Measurements from ENCODE around the gene RRM2. TPM values are rescaled to one million over a fixed set of nuclear protein-coding genes. Genes with fewer than 3 reads are reported as not detected.

Gene RRM2
- total RNA-seq, 2 donors from 2014 or later: 1.9 to 6.1 TPM

DNA sequence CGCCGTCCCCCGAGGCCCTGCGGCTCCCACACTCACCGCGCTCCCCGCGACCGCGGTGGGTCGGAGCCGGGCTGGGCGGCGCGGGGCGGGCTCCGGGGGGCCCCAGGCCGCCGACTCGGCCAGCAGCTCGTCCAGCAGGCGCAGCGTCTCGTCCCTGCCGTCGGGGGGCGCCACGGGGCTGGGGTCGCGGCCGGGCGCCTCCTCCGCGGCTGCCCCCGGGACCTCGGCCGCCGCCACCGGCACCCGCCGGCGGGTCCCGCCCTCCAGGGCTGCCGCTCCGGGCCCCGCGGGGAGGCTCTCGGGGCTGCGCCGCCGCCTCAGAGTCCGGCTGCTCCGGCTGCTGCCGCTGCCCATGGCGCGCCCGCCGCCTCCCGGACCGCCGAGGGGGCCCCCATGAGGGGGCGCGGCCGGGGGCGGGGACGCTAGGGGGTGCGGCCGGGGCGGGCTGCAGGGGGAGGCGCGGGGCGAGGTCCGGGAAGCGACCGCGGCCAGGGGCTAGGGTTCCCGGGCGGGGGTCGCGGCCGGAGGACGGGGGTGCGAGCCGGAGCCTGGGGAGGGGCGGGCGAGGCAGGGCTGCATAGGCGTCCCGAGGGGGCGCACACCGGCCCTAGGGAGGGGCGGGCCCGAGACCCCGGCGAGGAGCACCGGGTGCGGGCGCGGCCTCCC lies 42.5 kb upstream of the RRM2 start, which contains the start of gene CYS1:
TSS of gene CYS1 (minus strand) at position 542 of the 666 bp plus-strand sequence. CDS start at position 354, 188 bp downstream.
- intact Hi-C loops (cut with DNase I): no loop called here
- no peak for DNase-seq (ENCODE audit: low spot score)

DNA sequence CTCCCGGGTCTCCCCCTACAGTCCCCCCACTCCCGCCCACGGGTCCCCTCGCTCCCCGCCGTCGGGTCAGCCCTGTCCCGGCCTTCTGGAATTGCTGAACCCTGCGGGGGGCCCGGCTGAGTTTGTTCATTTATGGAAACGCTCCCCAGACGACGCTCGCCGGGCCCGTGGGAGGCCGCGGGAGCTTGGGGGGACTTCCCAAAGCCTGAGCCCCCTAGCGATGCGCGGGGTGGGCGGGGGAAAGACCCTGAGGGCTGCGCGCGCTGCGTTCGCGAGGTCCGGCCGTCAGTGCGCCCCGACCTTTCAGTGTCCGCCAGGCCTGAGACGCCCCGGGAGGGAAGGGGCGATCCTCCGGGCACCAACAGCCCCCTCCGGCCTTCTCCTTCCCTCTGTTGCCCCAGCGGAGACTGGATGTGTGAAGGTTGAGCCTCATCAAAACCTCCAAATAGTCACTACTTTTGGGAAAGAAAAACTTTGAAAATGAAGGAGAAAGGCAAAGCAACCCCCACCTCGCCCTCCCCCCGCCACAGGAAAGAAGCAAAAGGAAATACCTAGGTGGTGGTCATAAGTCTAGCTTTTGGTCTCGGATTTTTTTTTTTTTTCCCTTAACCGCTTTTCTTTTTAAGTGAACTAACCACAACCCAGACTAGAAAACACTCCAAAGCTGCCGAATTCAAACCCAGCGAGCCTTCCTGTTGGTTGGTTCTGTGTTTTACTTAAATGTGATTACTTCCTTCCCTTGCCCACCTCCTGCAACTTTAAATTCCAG lies 41.8 kb upstream of the RRM2 start:
- DNase-seq (ENCODE audit: low spot score): no peak
- Histone ChIP-seq H3K27me3 (replicated peaks; ENCODE audit: insufficient read depth) (peaks cover 7% of the 10 kb centered on the region), H3K4me3 (peak overlapping the region; percentile 38 to 44), H3K4me1 (replicated peaks) (no peaks in the 10 kb centered on the region), H3K36me3 (no peaks in the 10 kb centered on the region), H3K27ac (peak overlapping the region in 1 of 2 donors; percentile 35), H3K9me3 (no peaks in the 10 kb centered on the region)
- 11% methylated on average over 39 of the region's 45 CpGs for WGBS
- intact Hi-C loops (cut with DNase I): no loop called here
- no peak for TF ChIP-seq POLR2AphosphoS5 (IDR thresholded peaks at IDR 0.05)
- TF ChIP-seq, protein P1, sequence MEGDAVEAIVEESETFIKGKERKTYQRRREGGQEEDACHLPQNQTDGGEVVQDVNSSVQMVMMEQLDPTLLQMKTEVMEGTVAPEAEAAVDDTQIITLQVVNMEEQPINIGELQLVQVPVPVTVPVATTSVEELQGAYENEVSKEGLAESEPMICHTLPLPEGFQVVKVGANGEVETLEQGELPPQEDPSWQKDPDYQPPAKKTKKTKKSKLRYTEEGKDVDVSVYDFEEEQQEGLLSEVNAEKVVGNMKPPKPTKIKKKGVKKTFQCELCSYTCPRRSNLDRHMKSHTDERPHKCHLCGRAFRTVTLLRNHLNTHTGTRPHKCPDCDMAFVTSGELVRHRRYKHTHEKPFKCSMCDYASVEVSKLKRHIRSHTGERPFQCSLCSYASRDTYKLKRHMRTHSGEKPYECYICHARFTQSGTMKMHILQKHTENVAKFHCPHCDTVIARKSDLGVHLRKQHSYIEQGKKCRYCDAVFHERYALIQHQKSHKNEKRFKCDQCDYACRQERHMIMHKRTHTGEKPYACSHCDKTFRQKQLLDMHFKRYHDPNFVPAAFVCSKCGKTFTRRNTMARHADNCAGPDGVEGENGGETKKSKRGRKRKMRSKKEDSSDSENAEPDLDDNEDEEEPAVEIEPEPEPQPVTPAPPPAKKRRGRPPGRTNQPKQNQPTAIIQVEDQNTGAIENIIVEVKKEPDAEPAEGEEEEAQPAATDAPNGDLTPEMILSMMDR (IDR thresholded peaks at IDR 0.05): no peak
- no peak for TF ChIP-seq POLR2A (IDR thresholded peaks at IDR 0.05)

More for the DNA sequence above, 42.5 kb upstream of the RRM2 start, which contains the start of gene CYS1:
- H3K27me3 ChIP-seq (replicated peaks; ENCODE audit: insufficient read depth): peaks cover 7% of the 10 kb centered on the region
- H3K4me1 ChIP-seq (replicated peaks): no peaks in the 10 kb centered on the region
- H3K9me3 ChIP-seq: no peaks in the 10 kb centered on the region
- TF ChIP-seq, protein P1 (IDR thresholded peaks at IDR 0.05): peak in 1 of 4 experiments; percentile 25
- no peak for TF ChIP-seq POLR2AphosphoS5 (IDR thresholded peaks at IDR 0.05)
- peak within 1 kb of the TSS; percentile 60 to 62 for H3K27ac ChIP-seq
- 0% methylated on average over 28 of the region's 98 CpGs for WGBS
- no peaks in the 10 kb centered on the region for H3K36me3 ChIP-seq
- peak within 1 kb of the TSS; percentile 38 to 44 for H3K4me3 ChIP-seq

DNA sequence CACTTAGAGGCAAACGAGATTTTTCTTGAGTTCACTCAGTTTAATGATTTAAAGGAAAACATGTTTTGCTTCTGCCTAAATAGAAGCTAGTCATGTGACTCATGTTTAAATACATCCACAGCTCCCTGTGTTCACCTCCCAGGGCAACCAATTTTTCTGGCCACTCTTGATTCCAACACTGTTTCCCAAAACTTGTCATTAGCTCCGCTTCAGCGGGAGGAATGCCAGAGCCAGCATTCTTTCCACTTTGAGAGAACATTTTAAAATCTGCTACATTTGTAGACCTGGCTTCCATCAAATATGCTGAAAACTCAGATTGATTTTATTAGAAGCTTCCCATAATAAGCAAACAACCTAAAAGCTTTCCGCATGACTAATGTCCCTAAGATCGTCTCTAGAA lies 39.5 kb upstream of the RRM2 start:
- TF ChIP-seq POLR2A (IDR thresholded peaks at IDR 0.05) (no peak), POLR2AphosphoS5 (IDR thresholded peaks at IDR 0.05) (no peak)
- TF ChIP-seq, protein P1 (IDR thresholded peaks at IDR 0.05): no peak
- WGBS: 40% methylated on average over 5 of the region's 5 CpGs
- intact Hi-C loops (cut with DNase I): no loop called here
- Histone ChIP-seq H3K4me3 (no peak overlapping the region), H3K4me1 (replicated peaks) (no peaks in the 10 kb centered on the region), H3K27me3 (replicated peaks; ENCODE audit: insufficient read depth) (peaks cover 7% of the 10 kb centered on the region), H3K36me3 (no peaks in the 10 kb centered on the region), H3K27ac (no peak overlapping the region), H3K9me3 (no peaks in the 10 kb centered on the region)
- DNase-seq (ENCODE audit: low spot score): no peak

DNA sequence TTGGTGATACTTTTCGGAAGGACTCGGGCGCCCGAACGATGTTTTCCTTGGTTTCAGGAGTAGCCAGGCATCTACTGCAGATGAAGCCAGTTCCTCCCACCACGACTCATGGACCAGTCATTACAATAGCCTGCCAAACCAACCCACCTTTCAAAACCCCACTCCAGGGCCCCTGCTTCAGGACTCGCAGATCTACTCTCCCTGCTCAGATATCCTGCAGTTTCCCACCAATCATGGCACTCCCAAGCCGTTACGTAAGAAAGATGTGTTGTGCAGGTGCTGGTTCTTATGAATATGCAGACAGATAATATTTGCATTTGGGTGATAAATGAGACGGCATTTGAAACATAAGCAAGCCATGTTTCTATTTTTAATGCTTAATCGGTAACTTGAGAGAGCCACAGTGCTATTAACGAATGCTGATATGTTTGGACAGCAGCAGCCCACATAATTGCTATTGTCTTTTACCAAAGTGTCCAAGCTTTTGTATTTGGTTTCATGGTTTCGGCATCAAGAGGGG lies 38.8 kb upstream of the RRM2 start:
- H3K27me3 ChIP-seq (replicated peaks; ENCODE audit: insufficient read depth): peaks cover 7% of the 10 kb centered on the region
- no peaks in the 10 kb centered on the region for H3K4me1 ChIP-seq (replicated peaks)
- TF ChIP-seq POLR2A (IDR thresholded peaks at IDR 0.05) (no peak), POLR2AphosphoS5 (IDR thresholded peaks at IDR 0.05) (no peak)
- TF ChIP-seq, protein P1 (IDR thresholded peaks at IDR 0.05): no peak
- no peak overlapping the region for H3K4me3 ChIP-seq
- no peaks in the 10 kb centered on the region for H3K9me3 ChIP-seq
- no peak overlapping the region for H3K27ac ChIP-seq
- no peak for DNase-seq (ENCODE audit: low spot score)
- intact Hi-C loops (cut with DNase I): no loop called here
- 41% methylated on average over 13 of the region's 13 CpGs for WGBS
- no peaks in the 10 kb centered on the region for H3K36me3 ChIP-seq
